ENCODE results near the gene LRRC41. TPM values are rescaled to one million over a fixed set of nuclear protein-coding genes. Genes with fewer than 3 reads are reported as not detected.

Gene LRRC41
- total RNA-seq, 2 experiments from 2014 or later = 32.1 to 32.2 TPM

GRCh38 chr1:46317323-46317722 is 13.9 kb upstream of the LRRC41 start:
- POLR2A ChIA-PET = interaction anchor here (2.1 to 2.2 kb wide), 3 partner anchors 9 to 23 kb away, joined by 5 to 8 read pairs (median 8); partner anchors contain the start of genes LRRC41, NSUN4 and UQCRH
- H3K27ac Mint-ChIP-seq = no peak overlapping the region

GRCh38 chr1:46315669-46316403 is 12.4 kb upstream of the LRRC41 start:
- CTCF ChIA-PET = interaction anchor here (1.8 kb wide), 1 partner anchor 8 kb away, joined by 6 read pairs; no protein-coding TSS in a partner anchor
- peaks cover 26% of the 10 kb centered on the region for H3K36me3 Mint-ChIP-seq (ENCODE audit: low read depth)
- peaks cover 2% of the 10 kb centered on the region for H3K4me1 Mint-ChIP-seq (ENCODE audit: low read depth)

More at GRCh38 chr1:46317323-46317722, 13.9 kb upstream of the LRRC41 start:
- H3K9me3 Mint-ChIP-seq = no peaks in the 10 kb centered on the region
- no peak overlapping the region for H3K4me3 Mint-ChIP-seq
- intact Hi-C loops (cut with micrococcal nuclease) = no loop called here
- peaks cover 2% of the 10 kb centered on the region for H3K4me1 Mint-ChIP-seq (ENCODE audit: low read depth)
- no peak for DNase-seq
- CTCF ChIA-PET = interaction anchor here (0.9 to 1.8 kb wide), 4 partner anchors 10 to 94 kb away, joined by 3 to 7 read pairs (median 5); partner anchors contain the start of gene NSUN4
- ATAC-seq = no peak
- no peak for TF ChIP-seq CTCF (IDR thresholded peaks at IDR 0.05)
- H3K36me3 Mint-ChIP-seq (ENCODE audit: low read depth) = peaks cover 21% of the 10 kb centered on the region
- H3K27me3 Mint-ChIP-seq = no peaks in the 10 kb centered on the region

GRCh38 chr1:46310321-46310720 is 6.9 kb upstream of the LRRC41 start:
- peaks cover 25% of the 10 kb centered on the region for H3K4me1 Mint-ChIP-seq (ENCODE audit: low read depth)
- TF ChIP-seq CTCF (IDR thresholded peaks at IDR 0.05) = no peak
- DNase-seq = no peak
- intact Hi-C loops (cut with micrococcal nuclease) = no loop called here
- ChIA-PET CTCF (no interaction called here), POLR2A (interaction anchor here (1.4 to 1.7 kb wide), 2 partner anchors 37 to 64 kb away, joined by 3 to 4 read pairs; no protein-coding TSS in a partner anchor)
- H3K36me3 Mint-ChIP-seq (ENCODE audit: low read depth) = peaks cover 49% of the 10 kb centered on the region
- ATAC-seq = no peak
- H3K27me3 Mint-ChIP-seq = no peaks in the 10 kb centered on the region
- no peak overlapping the region for H3K4me3 Mint-ChIP-seq
- no peaks in the 10 kb centered on the region for H3K9me3 Mint-ChIP-seq
- H3K27ac Mint-ChIP-seq = no peak overlapping the region

More at GRCh38 chr1:46315669-46316403, 12.4 kb upstream of the LRRC41 start:
- Mint-ChIP-seq H3K4me3 (no peak overlapping the region), H3K27me3 (no peaks in the 10 kb centered on the region), H3K9me3 (no peaks in the 10 kb centered on the region), H3K27ac (no peak overlapping the region)
- TF ChIP-seq CTCF (IDR thresholded peaks at IDR 0.05) = no peak
- intact Hi-C loops (cut with micrococcal nuclease) = no loop called here
- ATAC-seq (no peak), DNase-seq (no peak)
- POLR2A ChIA-PET = interaction anchor here (1.0 kb wide), 1 partner anchor 83 kb away, joined by 3 read pairs; no protein-coding TSS in a partner anchor

- Mint-ChIP-seq H3K4me3 (no peak overlapping the region), H3K27ac (no peak overlapping the region), H3K36me3 (ENCODE audit: low read depth) (peaks cover 51% of the 10 kb centered on the region), H3K27me3 (no peaks in the 10 kb centered on the region), H3K4me1 (ENCODE audit: low read depth) (peaks cover 28% of the 10 kb centered on the region), H3K9me3 (no peaks in the 10 kb centered on the region)
- no peak for DNase-seq
- ChIA-PET CTCF (no interaction called here), POLR2A (interaction anchor here (0.7 to 1.7 kb wide), 5 partner anchors 11 to 269 kb away, joined by 3 to 5 read pairs (median 3); no protein-coding TSS in a partner anchor)
- intact Hi-C loops (cut with micrococcal nuclease) = no loop called here
- ATAC-seq = no peak
- no peak for TF ChIP-seq CTCF (IDR thresholded peaks at IDR 0.05)
These were observed 6.2 kb upstream of the LRRC41 start for GRCh38 chr1:46309401-46310159.

Data from activated CD8-positive, alpha-beta T cell treated with anti-CD3 and anti-CD28 coated beads for 36 hours (primary cell).